GM23338 (cell line): ENCODE results near the gene SOX10. TPM values are rescaled to one million over a fixed set of nuclear protein-coding genes. Genes with fewer than 3 reads are reported as not detected.

ENCODE experiments used
- ATAC-seq: fragments of 200-7000 bp; cut with Tn5 transposase; 3 replicates; pipeline ENCODE4 v1.9.1; 2020
- DNase-seq: peaks from one replicate; pipeline ENCODE4 v3.0.0-alpha.2; 2015; ENCODE audit warnings: low spot score
- H2AFZ ChIP-seq: fragments of 200-600 bp; sonication (generic); 2 replicates; pipeline ENCODE4 v1.8.0; 2016; ENCODE audit warnings: antibody characterized with exemption, mild to moderate bottlenecking, moderate library complexity
- H3F3A ChIP-seq: fragments of 200-600 bp; sonication (generic); replicated peaks from 2 replicates; pipeline ENCODE4 v1.8.0; 2017; ENCODE audit warnings: antibody characterized with exemption, mixed run types, low read depth
- H3K27ac ChIP-seq: fragments of 200-600 bp; sonication (generic); 2 replicates; pipeline ENCODE4 v1.6.1; 2016; ENCODE audit warnings: low read depth
- H3K27me3 ChIP-seq: fragments of 200-600 bp; sonication (generic); 2 replicates; pipeline ENCODE4 v1.8.0; 2016; ENCODE audit warnings: mild to moderate bottlenecking, mixed run types, moderate library complexity; ENCODE audit not compliant: insufficient read depth
- H3K36me3 ChIP-seq: fragments of 200-600 bp; sonication (generic); 2 replicates; pipeline ENCODE4 v1.8.0; 2016; ENCODE audit warnings: mild to moderate bottlenecking; ENCODE audit not compliant: insufficient read depth
- H3K4me1 ChIP-seq: fragments of 200-600 bp; sonication (generic); 2 replicates; pipeline ENCODE4 v1.8.0; 2016; ENCODE audit warnings: mild to moderate bottlenecking, moderate library complexity; ENCODE audit not compliant: insufficient read depth
- H3K4me2 ChIP-seq: fragments of 200-600 bp; sonication (generic); 2 replicates; pipeline ENCODE4 v1.7.1; 2017; ENCODE audit warnings: mixed run types
- H3K4me3 ChIP-seq: fragments of 200-600 bp; sonication (generic); 2 replicates; pipeline ENCODE4 v1.6.1; 2016; ENCODE audit warnings: mixed run types
- H3K79me2 ChIP-seq: fragments of 200-600 bp; sonication (generic); replicated peaks from 2 replicates; pipeline ENCODE4 v1.8.0; 2017; ENCODE audit warnings: mild to moderate bottlenecking; ENCODE audit not compliant: insufficient read depth
- H3K9me2 ChIP-seq: fragments of 200-600 bp; sonication (generic); 2 replicates; pipeline ENCODE4 v1.8.0; 2017; ENCODE audit not compliant: insufficient read depth
- H4K20me1 ChIP-seq: fragments of 200-600 bp; sonication (generic); replicated peaks from 2 replicates; pipeline ENCODE4 v1.8.0; 2017; ENCODE audit warnings: mild to moderate bottlenecking; ENCODE audit not compliant: insufficient read depth
- H3K27ac Mint-ChIP-seq: 2 replicates; pipeline ENCODE4 v1.8.0; 2020; ENCODE audit warnings: inconsistent platforms, mild to moderate bottlenecking, moderate library complexity, mixed read lengths
- H3K27me3 Mint-ChIP-seq: 3 replicates; pipeline ENCODE4 v1.8.0; 2022; ENCODE audit warnings: low read depth, mild to moderate bottlenecking, moderate library complexity, mixed read lengths, inconsistent platforms; ENCODE audit not compliant: insufficient read depth, poor library complexity
- H3K36me3 Mint-ChIP-seq: 3 replicates; pipeline ENCODE4 v1.8.0; 2021; ENCODE audit warnings: low read depth, mild to moderate bottlenecking, inconsistent platforms, moderate library complexity, mixed read lengths
- H3K4me1 Mint-ChIP-seq: 3 replicates; pipeline ENCODE4 v1.8.0; 2020; ENCODE audit warnings: mild to moderate bottlenecking, inconsistent platforms, mixed read lengths
- H3K4me3 Mint-ChIP-seq: 3 replicates; pipeline ENCODE4 v1.8.0; 2021; ENCODE audit warnings: moderate library complexity, mild to moderate bottlenecking, inconsistent platforms, mixed read lengths
- H3K9me3 Mint-ChIP-seq: 3 replicates; pipeline ENCODE4 v1.8.0; 2020; ENCODE audit warnings: moderate library complexity, mild to moderate bottlenecking, inconsistent platforms, mixed read lengths
- CREB1 ChIP-seq: fragments of 250-450 bp; sonication (Bioruptor Pico); IDR thresholded peaks from 2 replicates; pipeline ENCODE4 v1.5.0; 2020; ENCODE audit warnings: low read depth, mild to moderate bottlenecking, moderate library complexity
- JUNB ChIP-seq: IDR thresholded peaks from one replicate; pipeline ENCODE4 v1.6.1; 2016; ENCODE audit warnings: antibody characterized with exemption; ENCODE audit not compliant: unreplicated experiment
- NANOG ChIP-seq: IDR thresholded peaks from 2 replicates; pipeline ENCODE4 v1.6.1; 2016; ENCODE audit warnings: antibody characterized with exemption, borderline replicate concordance
- STAT1 ChIP-seq: IDR thresholded peaks from one replicate; pipeline ENCODE4 v1.6.1; 2016; ENCODE audit warnings: antibody characterized with exemption; ENCODE audit not compliant: unreplicated experiment
- ZNF331 ChIP-seq: fragments of 250-450 bp; sonication (Bioruptor Pico); IDR thresholded peaks from 2 replicates; pipeline ENCODE4 v1.5.0; 2020; ENCODE audit warnings: low read depth, mild to moderate bottlenecking, moderate library complexity
- polyA plus RNA-seq: library from polyadenylated mRNA; unstranded; fragments of >200 nt; fragmentation: Nextera tagmentation; extraction: Ambion mirVana; gene quantifications from 2 replicates; pipeline ENCODE4 v1.2.1, GENCODE V29; 2016
- total RNA-seq: library from RNA; depleted of rRNA; stranded (reverse); fragments of >200 nt; shearing (Covaris generic); gene quantifications from 2 replicates; pipeline ENCODE4 v1.2.3, GENCODE V29; 2014
- TF ChIP-seq, protein P1 (sequence below): fragments of 250-450 bp; sonication (Bioruptor Pico); IDR thresholded peaks from 2 replicates; pipeline ENCODE4 v1.5.0; 2020; ENCODE audit warnings: mild to moderate bottlenecking, moderate library complexity
- TF ChIP-seq, protein P2 (sequence below), 2 experiments: fragments of 200-600 bp in 1 of 2; sonication (generic) in 1 of 2; conservative IDR thresholded peaks; 2 replicates each; pipeline versions ENCODE4 v1.5.1 to v1.6.1; 2016 to 2017; ENCODE audit warnings: antibody characterized with exemption in 2 of 2, low read depth in 2 of 2, mild to moderate bottlenecking in 2 of 2, moderate library complexity in 1 of 2

The SOX10 gene
- total and polyA plus RNA-seq, 2 experiments from 2014 or later: 1.1 to 2.1 TPM

DNA sequence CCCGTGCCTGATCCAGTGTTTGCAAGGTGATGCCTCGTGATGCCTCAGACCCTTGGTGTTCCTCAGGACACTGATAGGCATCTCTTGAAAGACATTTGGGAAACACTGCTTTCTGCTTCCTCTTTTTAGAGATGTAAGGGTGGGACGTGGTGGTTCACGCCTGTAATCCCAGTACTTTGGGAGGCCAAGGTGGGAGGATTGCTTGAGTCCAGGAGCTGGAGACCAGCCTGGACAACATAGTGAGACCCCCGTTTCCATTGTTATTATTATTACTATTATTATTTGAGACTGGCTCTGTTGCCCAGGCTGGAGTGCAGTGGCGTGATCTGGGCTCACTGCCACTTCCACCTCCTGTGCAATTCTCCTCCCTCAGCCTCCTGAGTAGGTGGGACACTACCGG lies 6.5 kb upstream of the SOX10 start (continued):
- TF ChIP-seq, protein P1, sequence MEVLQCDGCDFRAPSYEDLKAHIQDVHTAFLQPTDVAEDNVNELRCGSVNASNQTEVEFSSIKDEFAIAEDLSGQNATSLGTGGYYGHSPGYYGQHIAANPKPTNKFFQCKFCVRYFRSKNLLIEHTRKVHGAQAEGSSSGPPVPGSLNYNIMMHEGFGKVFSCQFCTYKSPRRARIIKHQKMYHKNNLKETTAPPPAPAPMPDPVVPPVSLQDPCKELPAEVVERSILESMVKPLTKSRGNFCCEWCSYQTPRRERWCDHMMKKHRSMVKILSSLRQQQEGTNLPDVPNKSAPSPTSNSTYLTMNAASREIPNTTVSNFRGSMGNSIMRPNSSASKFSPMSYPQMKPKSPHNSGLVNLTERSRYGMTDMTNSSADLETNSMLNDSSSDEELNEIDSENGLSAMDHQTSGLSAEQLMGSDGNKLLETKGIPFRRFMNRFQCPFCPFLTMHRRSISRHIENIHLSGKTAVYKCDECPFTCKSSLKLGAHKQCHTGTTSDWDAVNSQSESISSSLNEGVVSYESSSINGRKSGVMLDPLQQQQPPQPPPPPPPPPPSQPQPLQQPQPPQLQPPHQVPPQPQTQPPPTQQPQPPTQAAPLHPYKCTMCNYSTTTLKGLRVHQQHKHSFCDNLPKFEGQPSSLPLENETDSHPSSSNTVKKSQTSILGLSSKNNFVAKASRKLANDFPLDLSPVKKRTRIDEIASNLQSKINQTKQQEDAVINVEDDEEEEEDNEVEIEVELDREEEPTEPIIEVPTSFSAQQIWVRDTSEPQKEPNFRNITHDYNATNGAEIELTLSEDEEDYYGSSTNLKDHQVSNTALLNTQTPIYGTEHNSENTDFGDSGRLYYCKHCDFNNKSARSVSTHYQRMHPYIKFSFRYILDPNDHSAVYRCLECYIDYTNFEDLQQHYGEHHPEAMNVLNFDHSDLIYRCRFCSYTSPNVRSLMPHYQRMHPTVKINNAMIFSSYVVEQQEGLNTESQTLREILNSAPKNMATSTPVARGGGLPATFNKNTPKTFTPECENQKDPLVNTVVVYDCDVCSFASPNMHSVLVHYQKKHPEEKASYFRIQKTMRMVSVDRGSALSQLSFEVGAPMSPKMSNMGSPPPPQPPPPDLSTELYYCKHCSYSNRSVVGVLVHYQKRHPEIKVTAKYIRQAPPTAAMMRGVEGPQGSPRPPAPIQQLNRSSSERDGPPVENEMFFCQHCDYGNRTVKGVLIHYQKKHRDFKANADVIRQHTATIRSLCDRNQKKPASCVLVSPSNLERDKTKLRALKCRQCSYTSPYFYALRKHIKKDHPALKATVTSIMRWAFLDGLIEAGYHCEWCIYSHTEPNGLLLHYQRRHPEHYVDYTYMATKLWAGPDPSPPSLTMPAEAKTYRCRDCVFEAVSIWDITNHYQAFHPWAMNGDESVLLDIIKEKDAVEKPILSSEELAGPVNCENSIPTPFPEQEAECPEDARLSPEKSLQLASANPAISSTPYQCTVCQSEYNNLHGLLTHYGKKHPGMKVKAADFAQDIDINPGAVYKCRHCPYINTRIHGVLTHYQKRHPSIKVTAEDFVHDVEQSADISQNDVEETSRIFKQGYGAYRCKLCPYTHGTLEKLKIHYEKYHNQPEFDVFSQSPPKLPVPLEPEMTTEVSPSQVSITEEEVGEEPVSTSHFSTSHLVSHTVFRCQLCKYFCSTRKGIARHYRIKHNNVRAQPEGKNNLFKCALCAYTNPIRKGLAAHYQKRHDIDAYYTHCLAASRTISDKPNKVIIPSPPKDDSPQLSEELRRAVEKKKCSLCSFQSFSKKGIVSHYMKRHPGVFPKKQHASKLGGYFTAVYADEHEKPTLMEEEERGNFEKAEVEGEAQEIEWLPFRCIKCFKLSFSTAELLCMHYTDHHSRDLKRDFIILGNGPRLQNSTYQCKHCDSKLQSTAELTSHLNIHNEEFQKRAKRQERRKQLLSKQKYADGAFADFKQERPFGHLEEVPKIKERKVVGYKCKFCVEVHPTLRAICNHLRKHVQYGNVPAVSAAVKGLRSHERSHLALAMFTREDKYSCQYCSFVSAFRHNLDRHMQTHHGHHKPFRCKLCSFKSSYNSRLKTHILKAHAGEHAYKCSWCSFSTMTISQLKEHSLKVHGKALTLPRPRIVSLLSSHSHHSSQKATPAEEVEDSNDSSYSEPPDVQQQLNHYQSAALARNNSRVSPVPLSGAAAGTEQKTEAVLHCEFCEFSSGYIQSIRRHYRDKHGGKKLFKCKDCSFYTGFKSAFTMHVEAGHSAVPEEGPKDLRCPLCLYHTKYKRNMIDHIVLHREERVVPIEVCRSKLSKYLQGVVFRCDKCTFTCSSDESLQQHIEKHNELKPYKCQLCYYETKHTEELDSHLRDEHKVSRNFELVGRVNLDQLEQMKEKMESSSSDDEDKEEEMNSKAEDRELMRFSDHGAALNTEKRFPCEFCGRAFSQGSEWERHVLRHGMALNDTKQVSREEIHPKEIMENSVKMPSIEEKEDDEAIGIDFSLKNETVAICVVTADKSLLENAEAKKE: no peak
- TF ChIP-seq CREB1 (no peak), JUNB (no peak), STAT1 (no peak), ZNF331 (CRISPR knock-in tag) (no peak), NANOG (no peak)
- TF ChIP-seq, protein P2, sequence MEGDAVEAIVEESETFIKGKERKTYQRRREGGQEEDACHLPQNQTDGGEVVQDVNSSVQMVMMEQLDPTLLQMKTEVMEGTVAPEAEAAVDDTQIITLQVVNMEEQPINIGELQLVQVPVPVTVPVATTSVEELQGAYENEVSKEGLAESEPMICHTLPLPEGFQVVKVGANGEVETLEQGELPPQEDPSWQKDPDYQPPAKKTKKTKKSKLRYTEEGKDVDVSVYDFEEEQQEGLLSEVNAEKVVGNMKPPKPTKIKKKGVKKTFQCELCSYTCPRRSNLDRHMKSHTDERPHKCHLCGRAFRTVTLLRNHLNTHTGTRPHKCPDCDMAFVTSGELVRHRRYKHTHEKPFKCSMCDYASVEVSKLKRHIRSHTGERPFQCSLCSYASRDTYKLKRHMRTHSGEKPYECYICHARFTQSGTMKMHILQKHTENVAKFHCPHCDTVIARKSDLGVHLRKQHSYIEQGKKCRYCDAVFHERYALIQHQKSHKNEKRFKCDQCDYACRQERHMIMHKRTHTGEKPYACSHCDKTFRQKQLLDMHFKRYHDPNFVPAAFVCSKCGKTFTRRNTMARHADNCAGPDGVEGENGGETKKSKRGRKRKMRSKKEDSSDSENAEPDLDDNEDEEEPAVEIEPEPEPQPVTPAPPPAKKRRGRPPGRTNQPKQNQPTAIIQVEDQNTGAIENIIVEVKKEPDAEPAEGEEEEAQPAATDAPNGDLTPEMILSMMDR (conservative IDR thresholded peaks at IDR 0.05; ENCODE audit: low read depth in 2 of 2): no peak

DNA sequence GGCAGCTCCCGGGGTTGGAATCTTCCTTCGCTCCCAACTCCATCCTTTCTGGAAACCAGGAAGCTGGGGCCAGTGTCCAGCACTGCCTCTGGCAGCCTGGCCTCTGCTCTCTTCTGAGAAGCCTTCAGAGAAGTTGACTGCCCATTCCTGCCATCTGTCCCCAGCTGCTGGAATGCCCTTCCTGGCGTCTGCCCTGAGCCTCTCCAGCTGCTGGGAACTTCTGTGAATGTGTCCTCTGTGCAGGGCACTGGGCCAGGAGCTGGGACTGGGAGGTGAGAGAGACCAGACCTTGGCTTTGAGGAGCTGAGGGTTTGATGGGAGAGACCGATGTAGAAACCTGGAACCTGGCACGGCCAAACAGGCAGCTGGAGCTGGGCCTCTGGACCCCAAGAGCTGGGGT lies 5.9 kb upstream of the SOX10 start:
- Mint-ChIP-seq H3K9me3 (no peaks in the 10 kb centered on the region), H3K4me1 (peaks cover 7% of the 10 kb centered on the region; the same call in 2 of the 3 replicates), H3K27ac (no peak overlapping the region), H3K36me3 (no peaks in the 10 kb centered on the region), H3K4me3 (no peak overlapping the region), H3K27me3 (peaks cover 12% of the 10 kb centered on the region)
- ATAC-seq: no peak
- no peak for DNase-seq
- Histone ChIP-seq H3K4me3 (no peak overlapping the region), H3F3A (no peaks in the 10 kb centered on the region), H3K4me2 (no peak overlapping the region), H3K4me1 (peaks cover 2% of the 10 kb centered on the region; the same call in 1 of the 2 replicates), H3K79me2 (no peaks in the 10 kb centered on the region), H3K27me3 (peaks cover 2% of the 10 kb centered on the region; the same call in 1 of the 2 replicates), H3K36me3 (no peaks in the 10 kb centered on the region), H3K27ac (no peak overlapping the region), H4K20me1 (no peaks in the 10 kb centered on the region), H3K9me2 (no peaks in the 10 kb centered on the region), H2AFZ (no peak overlapping the region)
- TF ChIP-seq CREB1 (no peak), NANOG (no peak)
- TF ChIP-seq, protein P1: no peak
